NT2/D1 (cell line): ENCODE results near the gene KRT31.

ENCODE experiments used
- DNase-seq: peaks from one replicate; pipeline ENCODE4 v3.0.0-alpha.2; 2011; ENCODE audit warnings: low read depth, low spot score
- H3K27me3 ChIP-seq: 2 replicates; pipeline ENCODE4 v1.6.0; 2011; ENCODE audit warnings: mild to moderate bottlenecking; ENCODE audit not compliant: insufficient read length, insufficient read depth
- H3K36me3 ChIP-seq: 2 replicates; pipeline ENCODE4 v1.6.1; 2011; ENCODE audit warnings: mild to moderate bottlenecking, low read length, mixed read lengths; ENCODE audit not compliant: insufficient read depth, insufficient read length
- H3K4me1 ChIP-seq: 2 replicates; pipeline ENCODE4 v1.5.1; 2011; ENCODE audit not compliant: insufficient read depth, insufficient read length
- H3K4me3 ChIP-seq: 2 replicates; pipeline ENCODE4 v1.5.1; 2011; ENCODE audit warnings: low read depth; ENCODE audit not compliant: insufficient read length
- H3K9ac ChIP-seq: 2 replicates; pipeline ENCODE4 v1.6.0; 2011; ENCODE audit warnings: low read depth; ENCODE audit not compliant: insufficient read length
- H3K9me3 ChIP-seq: 2 replicates; pipeline ENCODE4 v1.5.1; 2011; ENCODE audit warnings: mild to moderate bottlenecking, low read length; ENCODE audit not compliant: insufficient read depth
- SUZ12 ChIP-seq: IDR thresholded peaks from 2 replicates; pipeline ENCODE4 v1.6.1; 2011; ENCODE audit not compliant: insufficient read length, insufficient read depth; ENCODE audit errors: extremely low read depth
- YY1 ChIP-seq: IDR thresholded peaks from 2 replicates; pipeline ENCODE4 v1.6.1; 2011; ENCODE audit not compliant: insufficient read length, insufficient read depth
- ZNF274 ChIP-seq: IDR thresholded peaks from 2 replicates; pipeline ENCODE4 v1.6.1; 2011; ENCODE audit warnings: mild to moderate bottlenecking, low read depth, low read length

The KRT31 gene

GRCh38 chr17:41417127-41417526 lies 19.7 kb upstream of the KRT31 start:
- TF ChIP-seq ZNF274 = no peak
- TF ChIP-seq SUZ12 = no peak
- no peak for TF ChIP-seq YY1
- Histone ChIP-seq H3K27me3 (no peaks in the 10 kb centered on the region), H3K36me3 (no peaks in the 10 kb centered on the region), H3K4me1 (peaks cover 8% of the 10 kb centered on the region), H3K9ac (no peak overlapping the region), H3K9me3 (no peaks in the 10 kb centered on the region), H3K4me3 (no peak overlapping the region)
- DNase-seq = no peak

DNA sequence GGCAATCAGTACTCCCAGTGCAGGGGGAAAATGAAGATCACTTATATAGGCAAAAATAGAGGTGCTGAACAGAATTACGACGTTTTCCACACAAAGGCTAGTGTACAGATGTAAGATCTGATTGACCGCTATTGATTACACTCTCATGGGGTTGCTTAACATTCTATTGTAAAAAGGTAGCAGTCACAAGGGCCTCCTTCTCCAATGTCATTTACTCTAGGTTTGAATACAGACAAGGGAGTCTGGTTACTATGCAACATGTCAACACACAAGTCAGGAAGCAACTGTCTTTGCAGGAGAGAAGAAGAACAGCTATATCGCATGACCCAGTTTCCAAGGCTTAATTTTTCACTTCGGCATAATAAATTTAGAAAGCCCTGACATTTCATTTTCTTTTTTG lies 19.1 kb upstream of the KRT31 start:
- no peak overlapping the region for H3K4me3 ChIP-seq
- no peaks in the 10 kb centered on the region for H3K9me3 ChIP-seq
- H3K4me1 ChIP-seq = peaks cover 8% of the 10 kb centered on the region
- no peaks in the 10 kb centered on the region for H3K36me3 ChIP-seq
- no peak for TF ChIP-seq ZNF274
- TF ChIP-seq SUZ12 = no peak
- no peak for TF ChIP-seq YY1
- no peaks in the 10 kb centered on the region for H3K27me3 ChIP-seq
- no peak overlapping the region for H3K9ac ChIP-seq
- no peak for DNase-seq

DNA sequence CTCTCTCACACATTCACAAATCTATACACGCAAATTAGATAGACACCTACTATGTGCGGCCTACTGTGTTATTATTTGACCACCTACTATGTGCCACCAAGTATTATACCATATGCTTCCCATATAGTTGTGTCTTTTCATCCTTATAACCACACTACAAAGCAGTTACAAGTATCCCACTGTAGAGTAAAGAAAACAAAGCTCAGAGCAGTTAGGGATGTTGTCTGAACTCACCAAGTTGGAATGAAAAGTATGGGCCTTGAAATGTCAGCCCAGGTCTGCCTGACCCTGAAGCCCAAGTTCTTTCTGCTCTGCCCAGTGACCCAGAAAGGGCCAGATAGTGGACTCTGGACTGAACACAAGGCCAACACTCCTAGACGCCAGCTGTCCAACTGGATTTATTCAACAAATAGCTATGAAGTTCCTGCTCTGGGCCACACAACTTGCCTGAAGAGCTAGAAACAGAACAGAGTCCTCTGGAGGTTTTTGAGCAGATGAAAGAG lies 18.5 kb upstream of the KRT31 start:
- Histone ChIP-seq H3K27me3 (no peaks in the 10 kb centered on the region), H3K4me3 (no peak overlapping the region), H3K9me3 (no peaks in the 10 kb centered on the region; the same call in 1 of the 2 replicates), H3K4me1 (peaks cover 8% of the 10 kb centered on the region), H3K9ac (no peak overlapping the region), H3K36me3 (no peaks in the 10 kb centered on the region)
- TF ChIP-seq ZNF274 = no peak
- TF ChIP-seq YY1 = no peak
- TF ChIP-seq SUZ12 = no peak
- DNase-seq = no peak

- Histone ChIP-seq H3K36me3 (no peaks in the 10 kb centered on the region), H3K27me3 (no peaks in the 10 kb centered on the region), H3K4me3 (no peak overlapping the region), H3K4me1 (peaks cover 8% of the 10 kb centered on the region), H3K9me3 (no peaks in the 10 kb centered on the region; the same call in 1 of the 2 replicates), H3K9ac (no peak overlapping the region)
- TF ChIP-seq YY1 (no peak), SUZ12 (no peak), ZNF274 (no peak)
- no peak for DNase-seq
These were observed 18.0 kb upstream of the KRT31 start for GRCh38 chr17:41415411-41415810.

DNA sequence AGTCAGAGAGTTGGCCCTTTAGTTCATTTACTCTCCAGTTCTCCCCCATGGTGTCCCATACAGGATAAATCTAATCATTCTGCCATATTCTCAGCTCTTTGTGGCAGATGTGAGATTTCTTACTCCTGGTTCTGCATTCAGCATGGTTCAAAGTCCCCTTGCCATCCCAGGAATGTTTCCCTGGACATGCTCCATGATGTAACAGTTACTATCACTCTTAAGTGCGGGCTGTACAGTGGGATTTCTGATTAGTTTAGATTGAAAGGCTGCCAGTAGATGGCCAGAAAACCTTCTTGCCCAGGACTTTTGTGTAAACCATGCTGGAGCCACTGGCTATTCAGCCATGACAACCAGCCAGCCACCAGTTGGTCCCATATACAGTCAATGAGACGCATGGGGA lies 16.6 kb upstream of the KRT31 start:
- TF ChIP-seq ZNF274 (no peak), YY1 (no peak), SUZ12 (no peak)
- no peak for DNase-seq
- no peak overlapping the region for H3K9ac ChIP-seq

GRCh38 chr17:41413353-41413957 lies 16.0 kb upstream of the KRT31 start:
- H3K9ac ChIP-seq = no peak overlapping the region
- TF ChIP-seq SUZ12 (no peak), YY1 (no peak), ZNF274 (no peak)
- H3K4me1 ChIP-seq = peaks cover 8% of the 10 kb centered on the region
- DNase-seq = peak; percentile 48
- H3K36me3 ChIP-seq = no peaks in the 10 kb centered on the region
- H3K4me3 ChIP-seq = no peak overlapping the region
- H3K9me3 ChIP-seq = no peaks in the 10 kb centered on the region; the same call in 1 of the 2 replicates
- no peaks in the 10 kb centered on the region for H3K27me3 ChIP-seq

More for the DNA sequence above, 16.6 kb upstream of the KRT31 start:
- H3K4me3 ChIP-seq = no peak overlapping the region
- no peaks in the 10 kb centered on the region; the same call in 1 of the 2 replicates for H3K9me3 ChIP-seq
- no peaks in the 10 kb centered on the region for H3K27me3 ChIP-seq
- H3K36me3 ChIP-seq = no peaks in the 10 kb centered on the region
- H3K4me1 ChIP-seq = peaks cover 8% of the 10 kb centered on the region

DNA sequence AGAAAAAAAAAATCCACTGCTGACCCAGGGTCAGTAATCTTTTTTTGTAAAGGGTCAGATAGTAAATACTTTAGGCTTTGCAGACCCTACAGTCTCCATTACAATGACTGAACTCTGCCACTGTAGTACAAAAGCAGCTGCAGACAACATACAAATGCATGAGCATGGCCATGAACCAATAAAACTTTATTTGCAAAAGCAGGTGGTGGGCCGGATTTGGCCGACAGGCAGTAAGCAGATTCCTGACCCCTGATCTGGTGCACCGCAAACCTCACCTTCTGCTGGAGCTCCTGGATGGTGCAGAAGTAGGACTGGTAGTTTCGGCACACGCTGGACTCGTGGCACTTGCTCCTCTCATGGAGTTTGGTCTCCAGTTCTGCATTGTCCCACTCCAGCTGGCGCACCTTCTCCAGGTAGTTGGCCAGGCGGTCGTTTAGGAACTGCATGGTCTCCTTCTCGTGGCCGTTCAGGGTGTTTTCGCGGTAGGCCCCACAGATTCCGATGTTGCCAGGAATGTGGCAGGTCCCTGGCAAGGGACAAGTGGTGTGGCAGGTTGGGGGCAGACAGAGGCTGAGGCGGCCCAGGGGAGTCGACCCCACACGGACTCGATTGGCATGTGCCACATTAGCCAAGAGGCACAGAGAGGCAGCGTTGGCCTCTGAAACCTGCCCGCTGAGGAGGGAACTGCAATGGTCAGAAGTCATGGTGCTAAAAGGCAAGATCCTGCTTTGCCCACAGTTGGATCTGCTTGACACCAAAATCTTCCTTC lies 13.8 kb upstream of the KRT31 start:
- Histone ChIP-seq H3K4me1 (peaks cover 8% of the 10 kb centered on the region), H3K27me3 (no peaks in the 10 kb centered on the region), H3K9ac (no peak overlapping the region), H3K9me3 (no peaks in the 10 kb centered on the region; the same call in 1 of the 2 replicates), H3K36me3 (no peaks in the 10 kb centered on the region), H3K4me3 (no peak overlapping the region)
- TF ChIP-seq YY1 (no peak), ZNF274 (no peak), SUZ12 (no peak)
- DNase-seq = no peak
